HEK293T (cell line): ENCODE data around the gene CLDN9.

Experiments used
- CTCF ChIA-PET: fragments of 350-600 bp; formaldehyde crosslinking; extraction: SDS; loops from one replicate; lab custom pipeline; 2021; ENCODE audit warnings: antibody characterized with exemption, inconsistent platforms; lab: Yijun Ruan, JAX
- POLR2A ChIA-PET: fragments of 350-600 bp; formaldehyde crosslinking; extraction: SDS; loops from one replicate; lab custom pipeline; 2020; ENCODE audit warnings: antibody characterized with exemption, inconsistent platforms; lab: Yijun Ruan, JAX
- DNase-seq: peaks from one replicate; pipeline ENCODE4 v3.0.0; 2012; ENCODE audit warnings: mixed read lengths; ENCODE audit errors: extremely low spot score
- ARNT ChIP-seq: fragments of 450-650 bp; IDR thresholded peaks from 2 replicates; pipeline ENCODE4 v1.6.1; 2017; ENCODE audit warnings: mild to moderate bottlenecking
- BHLHE40 ChIP-seq: fragments of 450-650 bp; IDR thresholded peaks from 2 replicates; pipeline ENCODE4 v1.6.1; 2016; ENCODE audit warnings: mild to moderate bottlenecking, moderate library complexity, borderline replicate concordance
- CTBP1 ChIP-seq: fragments of 450-650 bp; IDR thresholded peaks from 2 replicates; pipeline ENCODE4 v1.6.1; 2016; ENCODE audit warnings: borderline replicate concordance
- ELF4 ChIP-seq: fragments of 450-650 bp; IDR thresholded peaks from 2 replicates; pipeline ENCODE4 v1.6.1; 2017; ENCODE audit warnings: antibody characterized with exemption
- FOXA1 ChIP-seq: fragments of 450-650 bp; IDR thresholded peaks from 2 replicates; pipeline ENCODE4 v1.6.1; 2016; ENCODE audit warnings: mild to moderate bottlenecking
- FOXK2 ChIP-seq: fragments of 450-650 bp; IDR thresholded peaks from 2 replicates; pipeline ENCODE4 v1.6.1; 2016; ENCODE audit warnings: mild to moderate bottlenecking
- FOXM1 ChIP-seq: fragments of 450-650 bp; IDR thresholded peaks from 2 replicates; pipeline ENCODE4 v1.6.1; 2017; ENCODE audit warnings: mild to moderate bottlenecking, borderline replicate concordance
- HDGF ChIP-seq: fragments of 450-650 bp; IDR thresholded peaks from 2 replicates; pipeline ENCODE4 v1.6.1; 2017; ENCODE audit warnings: antibody characterized with exemption, borderline replicate concordance
- L3MBTL2 ChIP-seq: fragments of 450-650 bp; conservative IDR thresholded peaks from 2 replicates; pipeline ENCODE4 v1.6.1; 2016; ENCODE audit warnings: mild to moderate bottlenecking
- LEF1 ChIP-seq: fragments of 450-650 bp; IDR thresholded peaks from 2 replicates; pipeline ENCODE4 v1.6.1; 2017; ENCODE audit warnings: mild to moderate bottlenecking, borderline replicate concordance
- NFRKB ChIP-seq: fragments of 450-650 bp; IDR thresholded peaks from 2 replicates; pipeline ENCODE4 v1.6.1; 2016; ENCODE audit warnings: mild to moderate bottlenecking, moderate library complexity
- PKNOX1 ChIP-seq: fragments of 450-650 bp; IDR thresholded peaks from 2 replicates; pipeline ENCODE4 v1.6.1; 2016
- SP1 ChIP-seq: fragments of 450-650 bp; IDR thresholded peaks from 2 replicates; pipeline ENCODE4 v1.6.1; 2017
- SUZ12 ChIP-seq: fragments of 450-650 bp; IDR thresholded peaks from 2 replicates; pipeline ENCODE4 v1.6.1; 2016; ENCODE audit warnings: mild to moderate bottlenecking
- TARDBP ChIP-seq: fragments of 450-650 bp; IDR thresholded peaks from 2 replicates; pipeline ENCODE4 v1.6.1; 2016
- ZNF384 ChIP-seq: fragments of 450-650 bp; IDR thresholded peaks from 2 replicates; pipeline ENCODE4 v1.6.1; 2016

The CLDN9 gene

GRCh38 chr16:3012246-3012645 lies 477 bp upstream of the CLDN9 start:
- TF ChIP-seq PKNOX1 (no peak), SUZ12 (no peak)
- POLR2A ChIA-PET: interaction anchor here (1.0 to 4.3 kb wide), 4 partner anchors 10 to 32 kb away, joined by 3 to 44 read pairs (median 4); partner anchors contain the start of genes HCFC1R1, PKMYT1, THOC6 and TNFRSF12A
- DNase-seq: no peak
- CTCF ChIA-PET: interaction anchor here (0.9 kb wide), 1 partner anchor 16 kb away, joined by 3 read pairs; no protein-coding TSS in a partner anchor

GRCh38 chr16:3013491-3013951 lies 798 bp downstream of the CLDN9 start:
- DNase-seq: no peak
- TF ChIP-seq SP1 (no peak), ELF4 (no peak), BHLHE40 (no peak), HDGF (no peak), PKNOX1 (no peak), SUZ12 (no peak), FOXK2 (no peak), LEF1 (no peak), L3MBTL2 (no peak), CTBP1 (no peak), FOXA1 (no peak), FOXM1 (no peak), ZNF384 (no peak), TARDBP (no peak), ARNT (no peak), NFRKB (no peak)
- ChIA-PET CTCF (interaction anchor here (0.8 kb wide), 1 partner anchor 18 kb away, joined by 3 read pairs; no protein-coding TSS in a partner anchor), POLR2A (interaction anchor here (0.7 kb wide), 1 partner anchor 31 kb away, joined by 3 read pairs; no protein-coding TSS in a partner anchor)

DNA sequence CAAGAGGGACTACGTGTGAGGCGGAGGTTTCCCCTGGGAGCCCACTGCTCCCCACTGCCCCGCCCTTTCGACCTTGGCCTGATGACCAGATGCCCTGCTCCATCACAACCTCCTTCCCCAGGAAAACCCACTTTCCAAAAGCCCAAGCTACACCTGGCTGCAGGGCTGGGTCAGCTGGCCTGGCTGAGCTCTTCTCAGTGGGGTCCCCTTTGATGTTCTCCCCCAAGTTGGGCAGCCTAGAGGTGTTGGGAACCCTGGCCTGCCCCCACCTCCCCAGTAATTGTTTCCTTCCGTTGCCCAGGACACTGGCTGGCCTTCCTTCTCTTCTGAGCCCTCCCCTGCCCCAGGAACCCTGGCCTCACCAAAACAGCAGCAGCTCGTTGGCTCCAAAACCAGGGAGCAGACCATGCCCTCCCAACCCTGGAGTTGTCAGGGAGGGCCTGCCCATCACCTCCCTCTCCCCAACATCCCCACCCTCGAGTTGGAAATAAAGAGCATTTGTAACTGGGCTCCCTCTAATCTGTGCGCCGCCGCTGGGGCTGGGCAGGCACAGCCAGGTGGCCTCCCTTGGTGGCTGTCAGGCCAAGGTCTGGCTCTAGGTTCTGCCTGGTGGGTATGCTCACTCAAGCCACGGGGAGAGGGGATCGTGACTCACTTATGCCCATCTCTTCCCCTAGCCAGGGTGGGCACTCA lies 1.4 kb downstream of the CLDN9 start:
- POLR2A ChIA-PET: interaction anchor here (0.7 kb wide), 1 partner anchor 31 kb away, joined by 3 read pairs; no protein-coding TSS in a partner anchor

GRCh38 chr16:3014971-3015370 lies 2.2 kb downstream of the CLDN9 start:
- DNase-seq: no peak
- ChIA-PET CTCF (no interaction called here), POLR2A (no interaction called here)
- TF ChIP-seq ARNT (no peak), L3MBTL2 (no peak), FOXK2 (no peak), CTBP1 (no peak), PKNOX1 (no peak)

More for the DNA sequence above, 1.4 kb downstream of the CLDN9 start:
- TF ChIP-seq SUZ12 (no peak), ARNT (no peak), PKNOX1 (no peak), TARDBP (no peak)
- CTCF ChIA-PET: interaction anchor here (0.8 kb wide), 1 partner anchor 17 kb away, joined by 3 read pairs; no protein-coding TSS in a partner anchor
- no peak for DNase-seq

DNA sequence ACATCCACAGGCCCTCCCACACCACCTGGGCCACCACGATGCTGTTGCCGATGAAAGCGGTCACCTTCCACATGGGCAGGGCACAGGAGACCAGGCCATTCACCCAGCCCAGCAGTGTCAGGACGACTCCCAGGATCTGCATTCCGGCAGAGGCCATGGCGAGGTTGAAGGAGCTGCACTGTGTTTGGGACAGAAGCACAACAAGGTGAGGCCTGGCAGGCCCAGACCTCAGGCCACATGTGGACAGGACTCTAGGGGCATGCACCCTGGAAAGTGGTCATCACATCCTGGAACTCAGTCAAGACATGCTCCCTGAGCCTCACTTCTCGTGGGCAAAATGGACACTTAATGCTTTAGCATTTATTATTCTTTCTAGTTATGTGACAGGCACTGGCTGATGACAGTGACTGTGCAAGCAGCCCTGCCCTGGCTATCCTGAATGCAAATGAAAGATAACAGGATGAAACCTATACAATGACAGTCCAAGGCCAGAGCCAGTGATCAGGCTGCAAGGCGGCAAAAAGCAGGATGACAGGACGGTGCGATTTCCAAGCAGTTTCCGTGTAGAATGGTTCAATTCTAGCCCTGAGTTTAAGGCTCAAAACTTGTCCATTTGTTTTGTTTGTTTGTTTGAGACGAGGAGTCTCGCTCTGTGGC lies 3.3 kb downstream of the CLDN9 start:
- TF ChIP-seq ARNT: no peak
- no peak for TF ChIP-seq TARDBP
- TF ChIP-seq BHLHE40: no peak
- TF ChIP-seq HDGF: no peak
- TF ChIP-seq L3MBTL2: no peak
- POLR2A ChIA-PET: no interaction called here
- CTCF ChIA-PET: no interaction called here
- DNase-seq: no peak

- CTCF ChIA-PET: no interaction called here
- POLR2A ChIA-PET: no interaction called here
- DNase-seq: no peak
- TF ChIP-seq ZNF384 (no peak), L3MBTL2 (no peak), BHLHE40 (no peak), FOXA1 (no peak), TARDBP (no peak), NFRKB (no peak), FOXK2 (no peak), SUZ12 (no peak), LEF1 (no peak), ARNT (no peak), CTBP1 (no peak), PKNOX1 (no peak), FOXM1 (no peak), SP1 (no peak), HDGF (no peak)
Measured at GRCh38 chr16:3017344-3017743, 4.6 kb downstream of the CLDN9 start.
